GM21529 (cell line): ENCODE measurements around the gene THSD7A.

ENCODE experiments used
- ATAC-seq: cut with Tn5 transposase; IDR thresholded peaks from one replicate; pipeline ENCODE4 v1.9.1; 2021; ENCODE audit not compliant: unreplicated experiment

The THSD7A gene

GRCh38 chr7:11648101-11648500 lies 183.9 kb downstream of the THSD7A start:
- ATAC-seq = no peak

- no peak for ATAC-seq
Measured at GRCh38 chr7:11642841-11643240, 189.2 kb downstream of the THSD7A start.

- no peak for ATAC-seq
Measured at GRCh38 chr7:11642276-11642675, 189.7 kb downstream of the THSD7A start.

GRCh38 chr7:11638011-11638774 lies 193.8 kb downstream of the THSD7A start:
- no peak for ATAC-seq

- ATAC-seq = no peak
Measured at GRCh38 chr7:11636274-11636673, 195.7 kb downstream of the THSD7A start.

- peak; percentile 56 for ATAC-seq
Measured at GRCh38 chr7:11633310-11633709, 198.7 kb downstream of the THSD7A start.

GRCh38 chr7:11630355-11630754 lies 201.6 kb downstream of the THSD7A start:
- no peak for ATAC-seq

GRCh38 chr7:11625669-11626068 lies 206.3 kb downstream of the THSD7A start:
- ATAC-seq = no peak

- no peak for ATAC-seq
Measured at GRCh38 chr7:11623093-11623678, 208.8 kb downstream of the THSD7A start.

GRCh38 chr7:11620406-11621253 lies 211.4 kb downstream of the THSD7A start:
- ATAC-seq = no peak

GRCh38 chr7:11616466-11616865 lies 215.5 kb downstream of the THSD7A start:
- no peak for ATAC-seq

- no peak for ATAC-seq
Measured at GRCh38 chr7:11615174-11615573, 216.8 kb downstream of the THSD7A start.

GRCh38 chr7:11613292-11613930 lies 218.6 kb downstream of the THSD7A start:
- peak; percentile 96 for ATAC-seq

GRCh38 chr7:11612737-11613136 lies 219.3 kb downstream of the THSD7A start:
- peak; percentile 39 for ATAC-seq

GRCh38 chr7:11609096-11609670 lies 222.8 kb downstream of the THSD7A start:
- no peak for ATAC-seq

GRCh38 chr7:11607686-11608085 lies 224.3 kb downstream of the THSD7A start:
- no peak for ATAC-seq

GRCh38 chr7:11605749-11606148 lies 226.2 kb downstream of the THSD7A start:
- ATAC-seq = no peak

- no peak for ATAC-seq
Measured at GRCh38 chr7:11604505-11604904, 227.5 kb downstream of the THSD7A start.

- no peak for ATAC-seq
Measured at GRCh38 chr7:11601761-11602160, 230.2 kb downstream of the THSD7A start.

GRCh38 chr7:11593322-11593721 lies 238.7 kb downstream of the THSD7A start:
- ATAC-seq = no peak

GRCh38 chr7:11592699-11593098 lies 239.3 kb downstream of the THSD7A start:
- ATAC-seq = no peak
